ENCODE measurements around the gene CCDC194.

DNA sequence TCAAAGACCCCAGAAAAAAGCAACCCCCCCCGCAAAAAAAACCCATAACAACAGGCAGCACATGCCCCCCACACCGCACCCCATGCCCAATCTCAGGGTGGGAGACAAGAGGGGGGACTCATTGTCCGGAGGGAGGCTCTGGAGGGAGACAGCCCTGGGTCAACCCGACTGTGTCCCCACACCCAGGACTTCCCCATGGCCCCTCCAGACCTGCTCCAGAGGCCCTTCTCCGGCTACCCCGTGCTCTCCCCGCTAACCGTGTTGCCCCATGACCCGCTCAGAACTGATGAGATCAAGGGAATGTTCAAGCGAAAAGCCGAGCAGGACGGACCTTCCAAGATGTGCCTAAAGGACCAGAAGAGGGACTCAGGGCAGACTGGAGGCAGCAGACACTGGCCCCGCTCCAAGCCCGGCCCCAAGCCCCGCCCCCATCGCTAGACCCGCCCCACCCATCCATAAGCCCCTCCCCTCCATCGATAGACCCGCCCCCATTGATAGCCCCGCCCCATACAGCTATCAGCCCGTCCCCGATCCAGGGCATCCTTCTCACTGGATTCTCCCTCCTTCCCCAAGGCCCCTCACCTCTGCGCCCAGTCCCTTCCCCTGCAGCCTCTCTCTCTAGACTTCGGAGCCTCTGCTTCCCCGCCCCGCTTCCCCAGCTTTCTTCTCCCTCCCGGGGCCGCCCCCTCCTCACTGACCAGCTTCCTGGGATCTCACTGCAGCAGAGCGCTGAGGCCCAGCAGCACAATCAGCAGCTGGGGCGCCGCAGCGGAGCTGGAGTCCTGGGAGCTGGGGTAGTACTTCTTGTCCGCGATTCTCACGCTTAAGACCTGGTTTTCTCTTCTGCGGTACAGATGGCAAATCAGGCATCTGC is 9.2 kb upstream of the CCDC194 start:
- TF ChIP-seq, protein P1, sequence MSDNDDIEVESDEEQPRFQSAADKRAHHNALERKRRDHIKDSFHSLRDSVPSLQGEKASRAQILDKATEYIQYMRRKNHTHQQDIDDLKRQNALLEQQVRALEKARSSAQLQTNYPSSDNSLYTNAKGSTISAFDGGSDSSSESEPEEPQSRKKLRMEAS (IDR thresholded peaks at IDR 0.05) = no peak
- TF ChIP-seq, protein P2, sequence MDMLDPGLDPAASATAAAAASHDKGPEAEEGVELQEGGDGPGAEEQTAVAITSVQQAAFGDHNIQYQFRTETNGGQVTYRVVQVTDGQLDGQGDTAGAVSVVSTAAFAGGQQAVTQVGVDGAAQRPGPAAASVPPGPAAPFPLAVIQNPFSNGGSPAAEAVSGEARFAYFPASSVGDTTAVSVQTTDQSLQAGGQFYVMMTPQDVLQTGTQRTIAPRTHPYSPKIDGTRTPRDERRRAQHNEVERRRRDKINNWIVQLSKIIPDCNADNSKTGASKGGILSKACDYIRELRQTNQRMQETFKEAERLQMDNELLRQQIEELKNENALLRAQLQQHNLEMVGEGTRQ (IDR thresholded peaks at IDR 0.05; ENCODE audit: low read depth, low read length) = no peak
- TF ChIP-seq, protein P2 (CRISPR knock-in tag; IDR thresholded peaks at IDR 0.05; ENCODE audit: borderline replicate concordance) = no peak
- TF ChIP-seq, protein P3, sequence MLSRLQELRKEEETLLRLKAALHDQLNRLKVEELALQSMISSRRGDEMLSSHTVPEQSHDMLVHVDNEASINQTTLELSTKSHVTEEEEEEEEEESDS (CRISPR knock-in tag; IDR thresholded peaks at IDR 0.05; ENCODE audit: borderline replicate concordance) = no peak
- TF ChIP-seq, protein P4, sequence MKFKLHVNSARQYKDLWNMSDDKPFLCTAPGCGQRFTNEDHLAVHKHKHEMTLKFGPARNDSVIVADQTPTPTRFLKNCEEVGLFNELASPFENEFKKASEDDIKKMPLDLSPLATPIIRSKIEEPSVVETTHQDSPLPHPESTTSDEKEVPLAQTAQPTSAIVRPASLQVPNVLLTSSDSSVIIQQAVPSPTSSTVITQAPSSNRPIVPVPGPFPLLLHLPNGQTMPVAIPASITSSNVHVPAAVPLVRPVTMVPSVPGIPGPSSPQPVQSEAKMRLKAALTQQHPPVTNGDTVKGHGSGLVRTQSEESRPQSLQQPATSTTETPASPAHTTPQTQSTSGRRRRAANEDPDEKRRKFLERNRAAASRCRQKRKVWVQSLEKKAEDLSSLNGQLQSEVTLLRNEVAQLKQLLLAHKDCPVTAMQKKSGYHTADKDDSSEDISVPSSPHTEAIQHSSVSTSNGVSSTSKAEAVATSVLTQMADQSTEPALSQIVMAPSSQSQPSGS (CRISPR knock-in tag; IDR thresholded peaks at IDR 0.05) = no peak
- TF ChIP-seq FOXA1 (IDR thresholded peaks at IDR 0.05) = no peak
- TF ChIP-seq FOXA1 (CRISPR knock-in tag; IDR thresholded peaks at IDR 0.05) = no peak
- TF ChIP-seq, protein P5, sequence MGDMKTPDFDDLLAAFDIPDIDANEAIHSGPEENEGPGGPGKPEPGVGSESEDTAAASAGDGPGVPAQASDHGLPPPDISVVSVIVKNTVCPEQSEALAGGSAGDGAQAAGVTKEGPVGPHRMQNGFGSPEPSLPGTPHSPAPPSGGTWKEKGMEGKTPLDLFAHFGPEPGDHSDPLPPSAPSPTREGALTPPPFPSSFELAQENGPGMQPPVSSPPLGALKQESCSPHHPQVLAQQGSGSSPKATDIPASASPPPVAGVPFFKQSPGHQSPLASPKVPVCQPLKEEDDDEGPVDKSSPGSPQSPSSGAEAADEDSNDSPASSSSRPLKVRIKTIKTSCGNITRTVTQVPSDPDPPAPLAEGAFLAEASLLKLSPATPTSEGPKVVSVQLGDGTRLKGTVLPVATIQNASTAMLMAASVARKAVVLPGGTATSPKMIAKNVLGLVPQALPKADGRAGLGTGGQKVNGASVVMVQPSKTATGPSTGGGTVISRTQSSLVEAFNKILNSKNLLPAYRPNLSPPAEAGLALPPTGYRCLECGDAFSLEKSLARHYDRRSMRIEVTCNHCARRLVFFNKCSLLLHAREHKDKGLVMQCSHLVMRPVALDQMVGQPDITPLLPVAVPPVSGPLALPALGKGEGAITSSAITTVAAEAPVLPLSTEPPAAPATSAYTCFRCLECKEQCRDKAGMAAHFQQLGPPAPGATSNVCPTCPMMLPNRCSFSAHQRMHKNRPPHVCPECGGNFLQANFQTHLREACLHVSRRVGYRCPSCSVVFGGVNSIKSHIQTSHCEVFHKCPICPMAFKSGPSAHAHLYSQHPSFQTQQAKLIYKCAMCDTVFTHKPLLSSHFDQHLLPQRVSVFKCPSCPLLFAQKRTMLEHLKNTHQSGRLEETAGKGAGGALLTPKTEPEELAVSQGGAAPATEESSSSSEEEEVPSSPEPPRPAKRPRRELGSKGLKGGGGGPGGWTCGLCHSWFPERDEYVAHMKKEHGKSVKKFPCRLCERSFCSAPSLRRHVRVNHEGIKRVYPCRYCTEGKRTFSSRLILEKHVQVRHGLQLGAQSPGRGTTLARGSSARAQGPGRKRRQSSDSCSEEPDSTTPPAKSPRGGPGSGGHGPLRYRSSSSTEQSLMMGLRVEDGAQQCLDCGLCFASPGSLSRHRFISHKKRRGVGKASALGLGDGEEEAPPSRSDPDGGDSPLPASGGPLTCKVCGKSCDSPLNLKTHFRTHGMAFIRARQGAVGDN (CRISPR knock-in tag; IDR thresholded peaks at IDR 0.05) = no peak
- no peak for TF ChIP-seq SMARCE1 (IDR thresholded peaks at IDR 0.05; ENCODE audit: borderline replicate concordance)
- TF ChIP-seq, protein P6, sequence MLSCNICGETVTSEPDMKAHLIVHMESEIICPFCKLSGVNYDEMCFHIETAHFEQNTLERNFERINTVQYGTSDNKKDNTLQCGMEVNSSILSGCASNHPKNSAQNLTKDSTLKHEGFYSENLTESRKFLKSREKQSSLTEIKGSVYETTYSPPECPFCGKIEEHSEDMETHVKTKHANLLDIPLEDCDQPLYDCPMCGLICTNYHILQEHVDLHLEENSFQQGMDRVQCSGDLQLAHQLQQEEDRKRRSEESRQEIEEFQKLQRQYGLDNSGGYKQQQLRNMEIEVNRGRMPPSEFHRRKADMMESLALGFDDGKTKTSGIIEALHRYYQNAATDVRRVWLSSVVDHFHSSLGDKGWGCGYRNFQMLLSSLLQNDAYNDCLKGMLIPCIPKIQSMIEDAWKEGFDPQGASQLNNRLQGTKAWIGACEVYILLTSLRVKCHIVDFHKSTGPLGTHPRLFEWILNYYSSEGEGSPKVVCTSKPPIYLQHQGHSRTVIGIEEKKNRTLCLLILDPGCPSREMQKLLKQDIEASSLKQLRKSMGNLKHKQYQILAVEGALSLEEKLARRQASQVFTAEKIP (CRISPR knock-in tag; IDR thresholded peaks at IDR 0.05; ENCODE audit: borderline replicate concordance) = no peak
- TF ChIP-seq EZH2 (conservative IDR thresholded peaks at IDR 0.05; ENCODE audit: low read depth, low read length) = no peak
- TF ChIP-seq TEAD3 (CRISPR knock-in tag; optimal IDR thresholded peaks at IDR 0.05; ENCODE audit: borderline replicate concordance) = no peak
- no peak for TF ChIP-seq YEATS4 (CRISPR knock-in tag; IDR thresholded peaks at IDR 0.05; ENCODE audit: borderline replicate concordance)
- TF ChIP-seq, protein P7, sequence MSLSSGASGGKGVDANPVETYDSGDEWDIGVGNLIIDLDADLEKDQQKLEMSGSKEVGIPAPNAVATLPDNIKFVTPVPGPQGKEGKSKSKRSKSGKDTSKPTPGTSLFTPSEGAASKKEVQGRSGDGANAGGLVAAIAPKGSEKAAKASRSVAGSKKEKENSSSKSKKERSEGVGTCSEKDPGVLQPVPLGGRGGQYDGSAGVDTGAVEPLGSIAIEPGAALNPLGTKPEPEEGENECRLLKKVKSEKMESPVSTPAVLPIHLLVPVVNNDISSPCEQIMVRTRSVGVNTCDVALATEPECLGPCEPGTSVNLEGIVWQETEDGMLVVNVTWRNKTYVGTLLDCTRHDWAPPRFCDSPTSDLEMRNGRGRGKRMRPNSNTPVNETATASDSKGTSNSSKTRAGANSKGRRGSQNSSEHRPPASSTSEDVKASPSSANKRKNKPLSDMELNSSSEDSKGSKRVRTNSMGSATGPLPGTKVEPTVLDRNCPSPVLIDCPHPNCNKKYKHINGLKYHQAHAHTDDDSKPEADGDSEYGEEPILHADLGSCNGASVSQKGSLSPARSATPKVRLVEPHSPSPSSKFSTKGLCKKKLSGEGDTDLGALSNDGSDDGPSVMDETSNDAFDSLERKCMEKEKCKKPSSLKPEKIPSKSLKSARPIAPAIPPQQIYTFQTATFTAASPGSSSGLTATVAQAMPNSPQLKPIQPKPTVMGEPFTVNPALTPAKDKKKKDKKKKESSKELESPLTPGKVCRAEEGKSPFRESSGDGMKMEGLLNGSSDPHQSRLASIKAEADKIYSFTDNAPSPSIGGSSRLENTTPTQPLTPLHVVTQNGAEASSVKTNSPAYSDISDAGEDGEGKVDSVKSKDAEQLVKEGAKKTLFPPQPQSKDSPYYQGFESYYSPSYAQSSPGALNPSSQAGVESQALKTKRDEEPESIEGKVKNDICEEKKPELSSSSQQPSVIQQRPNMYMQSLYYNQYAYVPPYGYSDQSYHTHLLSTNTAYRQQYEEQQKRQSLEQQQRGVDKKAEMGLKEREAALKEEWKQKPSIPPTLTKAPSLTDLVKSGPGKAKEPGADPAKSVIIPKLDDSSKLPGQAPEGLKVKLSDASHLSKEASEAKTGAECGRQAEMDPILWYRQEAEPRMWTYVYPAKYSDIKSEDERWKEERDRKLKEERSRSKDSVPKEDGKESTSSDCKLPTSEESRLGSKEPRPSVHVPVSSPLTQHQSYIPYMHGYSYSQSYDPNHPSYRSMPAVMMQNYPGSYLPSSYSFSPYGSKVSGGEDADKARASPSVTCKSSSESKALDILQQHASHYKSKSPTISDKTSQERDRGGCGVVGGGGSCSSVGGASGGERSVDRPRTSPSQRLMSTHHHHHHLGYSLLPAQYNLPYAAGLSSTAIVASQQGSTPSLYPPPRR (CRISPR knock-in tag; IDR thresholded peaks at IDR 0.05; ENCODE audit: borderline replicate concordance) = no peak
